ENCODE measurements around the gene GRIN1.
"Not testable (repeated sequence)": the region's sequence is repeated elsewhere in the genome, so short reads cannot be mapped to it uniquely, and the experiment has no call there.

GRCh38 chr9:137123952-137124462 is 14.9 kb upstream of the GRIN1 start:
- not testable (repeated sequence) for TF ChIP-seq POLR2A (IDR thresholded peaks at IDR 0.05; ENCODE audit: low read length); GATA1 (IDR thresholded peaks at IDR 0.05; ENCODE audit: low read depth, low read length)
